HG02623 (cell line): ENCODE results near the gene AGAP9.
"Not testable (repeated sequence)": the region's sequence is repeated elsewhere in the genome, so short reads cannot be mapped to it uniquely, and the experiment has no call there.

ENCODE experiments used
- ATAC-seq: cut with Tn5 transposase; IDR thresholded peaks from one replicate; pipeline ENCODE4 v1.9.1; 2021; ENCODE audit warnings: moderate library complexity; ENCODE audit not compliant: unreplicated experiment

AGAP9 gene

GRCh38 chr10:47489630-47490029 is 33.8 kb downstream of the AGAP9 start:
- ATAC-seq = not testable (repeated sequence)

- ATAC-seq = not testable (repeated sequence)
These were observed 37.5 kb downstream of the AGAP9 start for GRCh38 chr10:47485943-47486342.

- ATAC-seq = not testable (repeated sequence)
These were observed 38.7 kb downstream of the AGAP9 start for GRCh38 chr10:47484786-47485185.

- ATAC-seq = not testable (repeated sequence)
These were observed 39.5 kb downstream of the AGAP9 start, which contains the start of gene ANXA8 for GRCh38 chr10:47483923-47484322. Gene ANXA8, minus strand, starts transcription at chr10:47484115. Its CDS starts 182 bp downstream, at chr10:47483933.

DNA sequence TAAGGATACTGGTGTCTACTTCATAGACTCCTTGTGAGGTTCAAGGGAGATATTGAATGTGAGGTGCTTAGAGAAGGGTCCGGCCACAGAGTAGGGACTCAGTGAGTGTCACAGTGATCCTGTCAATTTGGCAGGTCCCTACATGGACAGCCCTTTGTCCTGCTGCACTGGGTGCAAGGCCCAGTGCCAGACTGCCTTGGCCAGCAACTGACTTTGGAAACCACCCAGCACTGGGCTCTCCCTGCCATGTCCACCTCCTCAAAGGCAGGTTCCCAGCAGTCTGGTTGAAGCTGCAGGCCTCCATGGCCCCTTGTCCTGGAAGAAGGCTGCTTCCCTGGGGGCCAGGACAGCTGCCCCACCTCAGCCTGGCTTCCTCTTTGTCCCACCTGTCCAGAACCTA is 41.1 kb downstream of the AGAP9 start:
- not testable (repeated sequence) for ATAC-seq

DNA sequence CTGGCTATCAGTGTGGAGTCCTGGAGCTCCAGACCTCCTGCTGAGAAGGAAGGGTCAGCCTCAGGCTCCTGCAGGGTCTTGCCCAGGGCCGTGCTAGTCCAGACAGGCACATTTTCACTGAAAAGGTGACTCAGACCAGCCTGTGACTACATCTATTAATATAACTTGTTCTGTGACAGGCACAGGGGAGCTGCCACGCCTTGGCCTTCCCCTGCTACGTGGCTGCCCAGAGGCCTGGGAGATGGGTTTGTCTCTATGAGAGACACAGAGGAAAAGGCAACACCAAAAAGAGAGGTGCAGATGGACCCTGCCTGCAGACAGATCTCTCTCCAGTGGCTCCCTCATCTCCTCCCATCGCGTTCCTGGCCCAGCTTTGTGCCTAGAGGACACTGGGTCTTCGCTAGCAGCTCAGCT is 41.7 kb downstream of the AGAP9 start:
- ATAC-seq = not testable (repeated sequence)

DNA sequence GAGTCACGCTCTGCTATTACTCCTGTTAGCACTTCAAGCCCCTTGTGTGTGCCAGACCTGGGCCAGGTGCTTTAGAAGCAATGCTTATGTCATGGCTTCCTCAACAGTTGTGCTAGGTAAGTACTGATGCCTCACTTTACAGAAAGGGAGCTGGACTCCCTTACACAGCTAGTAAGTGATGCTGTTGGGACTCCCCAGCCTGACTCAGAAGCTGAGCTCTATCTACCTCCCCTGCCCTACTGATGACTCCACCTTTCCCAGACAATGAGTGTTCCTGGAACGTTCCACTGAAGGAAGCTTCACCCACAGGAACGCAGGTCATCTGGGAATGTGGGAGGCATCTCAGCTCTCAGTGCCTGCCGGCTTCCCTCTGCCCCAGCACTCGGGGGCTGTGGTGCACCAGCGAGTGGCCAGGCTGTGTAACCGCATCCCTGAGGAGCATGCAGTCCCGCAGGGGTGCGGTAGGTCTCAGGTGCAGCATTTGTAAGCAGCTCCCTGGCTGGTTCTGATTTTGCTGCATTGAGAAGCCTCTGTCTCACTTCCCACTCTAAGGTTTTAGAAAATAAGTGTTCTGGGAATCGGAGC is 42.2 kb downstream of the AGAP9 start:
- ATAC-seq = not testable (repeated sequence)

DNA sequence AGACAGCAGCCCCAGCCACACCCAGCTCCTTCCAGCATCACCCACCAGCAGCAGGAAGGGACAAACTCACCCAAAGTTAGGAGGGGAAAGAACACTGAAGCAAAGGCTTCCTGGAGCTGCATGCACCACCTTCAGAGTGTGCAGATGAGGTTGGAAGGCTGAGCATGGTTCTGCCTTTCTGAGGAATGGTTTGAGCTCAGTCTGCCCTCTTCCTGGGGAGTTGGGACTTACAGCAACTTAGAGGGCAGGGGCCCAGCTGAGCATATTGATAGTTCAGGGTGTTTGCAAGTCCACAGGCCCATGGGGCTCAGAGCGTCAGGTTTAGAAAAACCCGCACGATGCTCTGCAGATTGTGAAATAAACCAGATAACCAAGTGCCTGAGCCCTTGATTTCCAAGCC is 43.3 kb downstream of the AGAP9 start:
- ATAC-seq = not testable (repeated sequence)

- not testable (repeated sequence) for ATAC-seq
These were observed 45.3 kb downstream of the AGAP9 start for GRCh38 chr10:47478114-47478513.

- not testable (repeated sequence) for ATAC-seq
These were observed 46.4 kb downstream of the AGAP9 start for GRCh38 chr10:47477078-47477477.

DNA sequence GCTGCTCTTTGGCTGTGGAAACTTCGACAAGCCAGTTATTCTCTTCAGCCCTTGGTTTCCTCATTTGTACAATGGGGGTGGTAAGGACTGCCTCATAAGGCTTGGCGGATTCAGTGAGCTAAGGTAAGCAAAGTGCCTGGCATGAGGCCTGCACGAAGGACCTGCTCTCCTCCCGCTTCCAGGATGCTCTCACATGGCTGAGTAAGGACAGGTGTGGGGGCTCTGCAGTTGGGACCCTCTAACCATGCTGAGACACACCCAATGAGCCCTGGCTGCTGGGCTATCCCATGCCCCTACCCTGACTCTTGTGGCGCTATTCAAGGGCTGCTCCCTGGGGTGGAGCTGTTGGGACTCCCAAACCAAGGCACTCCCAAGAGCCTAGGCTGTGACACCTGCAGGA is 48.3 kb downstream of the AGAP9 start:
- ATAC-seq = not testable (repeated sequence)

DNA sequence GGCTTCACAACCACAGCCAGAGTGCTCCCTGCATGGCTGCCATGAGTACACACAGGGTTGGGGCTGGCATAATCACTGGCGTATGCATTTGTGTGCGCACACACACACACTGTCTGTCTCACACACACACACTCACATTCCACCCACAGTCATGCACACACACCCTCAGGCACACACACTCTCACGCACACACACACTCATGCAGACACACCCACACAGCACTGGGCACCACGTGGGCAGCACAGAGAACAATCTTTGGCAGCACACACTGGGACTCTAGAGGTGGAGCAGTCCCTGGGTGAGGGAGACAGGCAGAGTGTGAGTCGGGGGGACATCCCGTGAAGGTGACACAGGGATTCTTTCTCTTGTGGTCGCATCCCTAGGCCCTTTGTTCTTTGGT is 49.9 kb downstream of the AGAP9 start:
- ATAC-seq = not testable (repeated sequence)

GRCh38 chr10:47472647-47473046 is 50.8 kb downstream of the AGAP9 start:
- not testable (repeated sequence) for ATAC-seq

DNA sequence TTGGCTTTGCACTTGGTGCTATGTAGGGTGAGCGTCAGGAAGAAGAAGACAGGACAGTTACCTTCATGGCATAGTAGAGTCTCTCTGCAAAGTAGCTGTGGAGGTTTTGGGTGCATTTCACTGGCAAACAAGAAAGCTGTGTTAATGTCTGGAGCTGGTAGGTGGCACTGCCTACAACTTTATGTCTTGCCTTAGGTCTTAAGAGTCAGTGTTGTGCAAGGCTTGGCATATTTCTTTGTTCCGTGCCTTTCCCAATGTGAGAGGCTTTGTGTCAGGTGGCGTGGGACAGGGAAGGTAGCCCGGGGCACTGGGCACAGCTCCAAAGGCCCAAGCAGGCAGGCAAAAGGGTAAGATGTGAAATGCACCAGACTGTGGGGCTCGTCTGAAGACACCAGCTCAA is 51.4 kb downstream of the AGAP9 start:
- ATAC-seq = not testable (repeated sequence)

- not testable (repeated sequence) for ATAC-seq
These were observed 54.5 kb downstream of the AGAP9 start for GRCh38 chr10:47468731-47469528.

GRCh38 chr10:47467957-47468356 is 55.5 kb downstream of the AGAP9 start:
- ATAC-seq = not testable (repeated sequence)

DNA sequence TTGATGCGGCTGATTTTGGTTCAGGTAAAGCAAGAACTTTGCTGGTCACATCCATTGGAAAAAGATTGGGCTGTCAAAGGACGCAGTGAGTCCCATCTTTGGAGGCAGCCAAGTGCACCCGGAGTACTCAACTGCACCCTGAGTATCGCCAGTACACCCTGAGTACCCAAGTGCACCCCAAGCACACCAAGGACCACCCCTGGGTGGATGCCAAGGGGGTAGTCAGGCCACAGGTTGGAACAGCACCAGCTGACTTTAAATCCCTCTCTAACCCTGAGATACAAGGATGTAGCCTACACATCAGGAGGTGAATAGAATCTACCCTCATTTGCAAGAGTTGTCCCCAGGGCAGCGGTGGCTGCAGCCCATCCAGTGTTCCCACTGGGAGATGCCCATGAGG is 56.0 kb downstream of the AGAP9 start:
- not testable (repeated sequence) for ATAC-seq

DNA sequence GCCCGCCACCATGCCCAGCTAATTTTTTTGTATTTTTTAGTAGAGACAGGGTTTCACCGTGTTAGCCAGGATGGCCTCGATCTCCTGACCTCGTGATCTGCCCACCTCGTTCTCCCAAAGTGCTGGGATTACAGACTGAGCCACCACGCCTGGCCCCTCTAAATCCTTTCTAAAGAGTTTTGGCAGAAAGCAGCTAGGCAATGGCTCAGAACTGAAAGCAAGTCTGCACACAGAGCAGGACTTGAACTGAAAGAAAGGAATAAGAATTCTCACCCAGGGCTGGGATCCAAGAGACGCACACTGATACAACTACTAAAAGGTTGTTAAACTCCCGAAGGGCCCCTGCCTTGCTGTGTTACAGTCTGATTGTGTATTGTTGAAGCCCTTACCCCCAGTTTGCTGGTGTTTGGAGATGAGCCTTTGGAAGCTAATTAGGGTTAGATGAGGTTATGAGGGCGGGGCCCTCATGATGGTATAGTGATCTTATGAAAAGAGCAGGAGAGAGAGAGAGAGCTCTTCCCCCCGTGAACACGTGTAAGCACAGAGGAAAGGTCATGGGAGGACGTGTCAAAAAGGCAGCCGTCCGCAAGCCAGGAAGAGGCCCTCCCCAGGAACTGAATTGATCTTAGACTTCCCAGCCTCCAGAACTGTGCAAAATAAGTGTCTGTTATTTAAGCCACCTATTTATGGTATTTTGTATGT is 58.1 kb downstream of the AGAP9 start:
- not testable (repeated sequence) for ATAC-seq

DNA sequence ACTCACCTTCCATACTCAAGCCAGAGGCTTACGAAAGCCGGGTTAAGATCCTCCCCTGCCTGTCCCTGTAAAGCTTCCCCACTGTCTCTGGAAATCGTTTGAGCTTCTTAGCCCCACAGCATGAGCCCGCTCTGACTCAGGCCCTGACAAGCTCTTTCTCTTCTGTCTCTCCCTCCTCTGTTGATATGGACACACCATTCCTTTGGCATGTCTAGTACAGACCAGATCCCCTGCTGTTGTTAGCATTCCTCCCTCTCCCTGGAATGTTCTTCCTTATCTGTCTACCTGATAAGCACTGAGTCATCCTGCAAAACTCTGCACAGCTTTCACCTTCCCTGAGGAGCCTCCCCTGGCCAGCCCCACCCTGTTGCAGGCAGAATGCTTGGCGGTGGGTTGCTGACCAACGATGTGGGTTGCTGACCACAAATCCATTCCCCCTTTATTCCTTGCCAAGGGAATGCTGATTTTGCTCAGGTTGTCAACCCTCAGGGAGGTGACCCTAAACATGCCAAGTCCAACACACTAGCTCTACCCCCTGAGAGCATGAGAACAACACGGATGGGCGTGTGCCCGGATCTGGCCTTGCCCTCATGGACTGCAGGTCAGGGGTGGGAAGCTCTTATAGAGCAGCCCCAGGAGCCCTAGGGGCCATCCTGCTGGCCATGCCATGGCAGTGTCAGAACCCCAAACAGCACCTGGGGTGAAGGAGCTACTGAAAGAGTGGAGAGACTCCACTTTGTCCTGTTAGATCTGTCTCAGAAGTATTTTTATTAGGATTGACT is 60.7 kb downstream of the AGAP9 start:
- not testable (repeated sequence) for ATAC-seq

DNA sequence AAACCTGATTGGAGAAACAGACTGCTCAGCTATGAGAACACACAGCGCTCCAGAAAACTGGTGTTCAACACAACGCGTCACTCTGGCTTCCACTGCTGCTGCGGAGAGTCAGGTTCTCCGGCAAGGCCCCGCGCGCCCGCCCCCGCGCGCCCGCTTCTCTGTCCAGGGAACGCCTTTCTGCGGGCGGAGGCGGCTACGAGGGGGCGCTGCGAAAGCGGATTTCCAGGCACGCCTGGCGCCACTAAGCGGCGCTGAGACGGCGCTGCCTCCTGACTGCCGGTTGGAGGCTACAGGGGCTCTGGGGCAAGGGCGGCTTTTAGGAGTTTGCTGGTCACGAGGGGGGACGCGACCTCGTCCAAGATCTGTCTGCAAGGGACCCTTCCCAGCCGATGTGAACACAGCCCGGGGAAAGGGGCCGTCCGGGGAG is 62.2 kb downstream of the AGAP9 start:
- not testable (repeated sequence) for ATAC-seq
